Measurements from ENCODE around the gene TP53I13.
"Not testable (repeated sequence)": the region's sequence is repeated elsewhere in the genome, so short reads cannot be mapped to it uniquely, and the experiment has no call there.

TP53I13 gene
- total RNA-seq = 76.5 reads per million, percentile 77 among the genes with 10 or more reads in this experiment

DNA sequence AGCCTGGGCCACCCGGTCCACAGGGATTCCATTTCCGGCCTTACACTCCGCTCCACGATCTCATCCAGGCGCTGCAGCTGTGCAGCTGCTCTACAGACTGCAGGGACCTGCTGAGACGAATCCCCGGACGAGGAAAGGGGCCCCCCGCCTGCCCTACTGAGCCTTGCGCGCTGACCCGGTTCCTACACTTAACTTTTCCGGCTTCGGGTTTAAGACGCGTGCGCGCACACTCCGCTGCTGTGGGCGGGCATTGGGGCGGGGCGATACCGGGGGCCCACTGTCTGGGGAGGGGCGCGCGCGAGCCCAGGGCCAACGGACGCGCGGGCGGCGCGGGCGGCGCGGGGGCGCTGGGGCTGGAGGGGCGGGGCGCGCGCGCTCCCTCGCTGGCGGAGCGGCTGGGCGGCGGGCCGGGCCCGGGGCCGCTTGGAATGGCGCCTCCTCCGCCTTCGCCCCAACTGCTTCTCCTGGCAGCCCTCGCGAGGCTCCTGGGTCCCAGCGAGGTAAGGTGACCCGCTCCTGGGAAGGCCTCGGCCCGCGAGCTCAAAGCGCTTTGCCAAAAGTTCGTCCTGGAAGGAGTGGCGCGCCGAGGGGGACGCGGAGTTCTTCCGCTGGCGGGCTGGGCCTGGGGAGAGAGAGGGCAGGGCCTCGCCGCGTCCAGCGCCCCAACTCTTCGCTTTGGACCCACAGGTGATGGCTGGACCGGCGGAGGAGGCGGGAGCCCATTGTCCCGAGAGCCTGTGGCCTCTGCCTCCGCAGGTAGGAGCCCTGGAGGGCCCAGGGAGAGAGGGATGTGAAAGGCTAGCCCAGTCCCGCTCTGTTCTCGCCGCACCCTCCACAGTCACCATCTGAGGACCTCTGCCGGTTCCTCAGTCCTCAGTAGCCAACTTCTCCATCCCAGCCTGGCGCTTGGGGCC is at the start of gene TP53I13:
TSS of gene TP53I13 (plus strand) at position 371 of the 914 bp plus-strand sequence. CDS start at position 429, 58 bp downstream.
- DNase-seq = peak; percentile 80

DNA sequence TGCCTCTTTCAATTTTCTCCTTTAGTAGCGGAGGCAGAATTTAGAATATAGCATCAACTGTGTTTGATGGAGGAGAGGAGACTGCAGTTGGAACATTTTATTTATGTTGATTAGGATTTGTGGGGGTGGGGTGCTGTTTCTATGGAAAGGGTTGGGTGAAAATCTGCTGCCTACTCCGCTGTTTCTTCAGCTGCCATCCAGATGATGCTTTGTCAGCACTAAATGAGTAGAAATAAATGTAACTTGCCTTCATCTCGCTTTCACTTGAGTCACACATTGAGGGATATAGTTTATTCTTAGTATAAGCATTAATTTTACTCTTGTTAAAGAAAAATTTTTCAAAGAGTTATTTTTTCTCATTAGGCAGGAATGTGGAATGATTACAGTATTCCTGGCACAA is 43.8 kb upstream of the TP53I13 start:
- no peak for DNase-seq

- DNase-seq = no peak
Observed at GRCh38 chr17:29526322-29526721, 42.2 kb upstream of the TP53I13 start.

- DNase-seq = no peak
Observed at GRCh38 chr17:29533976-29534375, 34.5 kb upstream of the TP53I13 start.

DNA sequence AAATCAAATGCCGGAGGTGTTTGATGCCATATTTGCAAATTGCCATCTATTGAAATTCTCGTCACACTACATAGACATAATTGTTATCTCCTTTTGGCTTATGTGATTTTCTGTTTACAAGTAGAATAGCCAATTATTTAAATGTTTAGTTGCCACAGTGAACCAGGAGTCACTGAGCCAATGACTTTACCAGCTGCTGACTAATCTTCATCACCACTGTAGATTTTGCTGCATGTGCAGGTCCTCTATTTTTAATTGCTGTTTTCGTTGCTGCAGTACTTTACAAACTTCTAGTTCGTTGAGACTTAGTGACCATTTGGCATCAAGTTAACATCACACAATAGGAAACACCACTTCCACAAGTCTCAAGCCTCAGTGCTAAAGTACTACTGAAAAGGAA is 24.4 kb upstream of the TP53I13 start:
- DNase-seq = no peak

GRCh38 chr17:29546085-29546484 is 22.4 kb upstream of the TP53I13 start:
- DNase-seq = no peak

GRCh38 chr17:29546830-29547229 is 21.7 kb upstream of the TP53I13 start:
- DNase-seq = no peak

DNA sequence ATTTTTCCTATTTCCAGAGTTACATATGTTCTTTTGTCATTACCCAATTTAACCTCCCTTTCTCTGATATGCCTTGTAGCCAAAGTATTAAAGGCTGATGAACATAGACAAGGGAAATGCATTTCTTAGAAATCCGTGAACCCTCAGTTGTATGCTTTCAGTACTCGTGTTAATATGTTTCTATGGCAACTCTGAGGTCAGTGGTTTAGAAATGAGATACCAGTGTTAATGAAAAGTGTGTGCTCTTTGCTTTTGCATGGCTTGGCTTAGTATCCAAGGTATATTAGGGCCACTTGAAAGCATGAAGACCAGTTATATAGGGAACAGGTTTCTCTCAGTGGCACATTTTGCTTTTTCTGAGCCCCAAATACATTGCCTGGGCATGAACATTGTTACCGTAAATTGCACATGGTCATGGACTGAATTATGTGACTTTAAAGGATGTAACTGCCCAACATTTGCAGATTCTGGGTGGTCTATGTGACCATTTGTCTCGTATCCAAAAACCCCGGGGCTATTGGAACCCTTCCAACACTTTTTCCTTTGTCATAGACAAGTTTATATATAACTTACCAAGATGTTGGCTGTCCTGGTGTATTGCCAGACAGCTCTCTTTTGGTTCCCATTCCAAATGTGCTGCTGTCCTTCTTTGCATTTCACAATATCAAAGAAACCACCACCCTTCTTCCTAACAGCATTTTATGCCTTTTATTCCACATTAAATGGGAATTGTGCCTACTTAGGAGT is 19.2 kb upstream of the TP53I13 start:
- no peak for DNase-seq

DNA sequence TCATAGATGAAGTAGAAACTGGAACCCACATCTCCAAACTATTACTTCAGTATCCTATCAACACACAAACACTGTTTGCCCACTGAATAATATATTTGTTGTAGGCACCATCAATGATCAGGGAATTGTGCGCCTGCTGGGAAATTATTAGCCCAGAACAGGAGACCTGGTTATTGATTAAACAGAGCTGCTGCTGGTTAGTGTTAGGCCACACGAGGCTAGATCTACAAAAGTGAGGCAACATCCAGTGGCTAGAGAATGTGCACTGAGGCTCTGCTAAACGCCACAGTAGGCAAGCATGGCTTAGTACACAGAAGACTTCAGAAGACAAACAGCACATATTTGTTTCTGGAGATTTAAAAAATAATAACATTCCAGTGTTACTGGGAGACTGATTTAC is 12.7 kb upstream of the TP53I13 start:
- DNase-seq = no peak

DNA sequence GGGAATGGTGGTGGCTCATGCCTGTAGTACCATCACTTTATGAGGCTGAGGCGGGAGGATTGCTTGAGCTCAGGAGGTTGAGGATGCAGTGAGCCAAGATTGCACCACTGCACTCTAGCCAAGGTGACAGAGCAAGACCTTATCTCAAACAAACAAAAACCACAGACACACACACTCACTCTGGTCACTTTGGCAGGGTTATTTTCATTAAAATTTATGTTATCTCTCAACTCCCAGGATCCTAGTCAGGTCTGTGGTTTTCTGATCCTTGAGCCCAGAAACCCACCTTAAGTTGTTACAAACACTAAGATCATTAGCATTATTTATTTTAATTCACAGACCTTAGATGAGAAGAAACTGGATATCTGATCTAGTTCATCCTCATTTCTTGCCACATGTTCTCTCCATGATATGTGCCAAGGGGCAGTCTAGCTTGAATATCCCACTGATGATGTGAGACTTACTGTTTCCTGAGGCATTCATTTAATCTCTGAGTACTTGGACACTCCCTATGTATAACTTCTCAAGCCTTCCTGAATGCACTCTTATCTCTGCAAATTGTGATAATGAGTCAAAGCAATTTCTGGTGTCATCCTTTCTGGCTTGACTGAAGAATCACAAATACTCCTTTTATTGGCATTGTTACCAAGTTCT is 11.3 kb upstream of the TP53I13 start:
- DNase-seq = no peak

DNA sequence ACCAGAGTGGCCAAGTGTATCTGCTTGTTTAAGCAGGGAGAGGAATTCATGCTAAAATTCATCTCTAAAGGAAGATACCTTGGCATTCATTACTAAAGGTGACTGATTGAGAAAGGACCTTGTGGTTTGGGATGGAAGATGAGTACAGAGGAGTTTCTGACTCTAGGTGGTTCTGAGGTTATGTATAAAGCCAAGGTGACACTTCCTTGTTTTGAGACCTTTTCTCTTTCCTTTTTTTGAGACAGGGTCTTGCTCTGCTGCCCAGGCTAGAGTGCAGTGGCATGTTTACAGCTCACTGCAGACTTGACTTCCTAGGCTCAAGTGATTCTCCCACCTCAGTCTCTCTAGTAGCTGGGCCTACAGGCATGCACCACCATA is 10.8 kb upstream of the TP53I13 start:
- DNase-seq = no peak

GRCh38 chr17:29558139-29558538 is 10.4 kb upstream of the TP53I13 start:
- DNase-seq = not testable (repeated sequence)

DNA sequence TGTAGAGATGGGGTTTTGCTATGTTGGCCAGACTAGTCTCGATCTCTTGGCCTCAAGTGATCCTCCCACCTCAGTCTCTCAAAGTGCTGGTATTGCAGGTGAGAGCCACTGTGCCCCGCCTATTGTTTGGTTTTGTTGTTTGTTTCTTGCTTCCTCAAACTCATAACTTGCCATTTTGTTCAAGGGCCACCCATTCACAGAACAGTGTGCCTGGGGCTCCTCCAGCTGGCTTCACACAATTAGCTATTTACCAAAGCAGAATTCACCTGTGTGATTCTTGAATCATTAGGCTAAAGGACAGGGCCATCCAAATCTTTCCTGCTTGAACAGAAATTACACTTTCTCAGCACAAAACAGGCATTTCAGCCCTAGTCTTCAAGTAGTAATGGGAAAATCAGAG is 8.9 kb upstream of the TP53I13 start:
- no peak for DNase-seq

DNA sequence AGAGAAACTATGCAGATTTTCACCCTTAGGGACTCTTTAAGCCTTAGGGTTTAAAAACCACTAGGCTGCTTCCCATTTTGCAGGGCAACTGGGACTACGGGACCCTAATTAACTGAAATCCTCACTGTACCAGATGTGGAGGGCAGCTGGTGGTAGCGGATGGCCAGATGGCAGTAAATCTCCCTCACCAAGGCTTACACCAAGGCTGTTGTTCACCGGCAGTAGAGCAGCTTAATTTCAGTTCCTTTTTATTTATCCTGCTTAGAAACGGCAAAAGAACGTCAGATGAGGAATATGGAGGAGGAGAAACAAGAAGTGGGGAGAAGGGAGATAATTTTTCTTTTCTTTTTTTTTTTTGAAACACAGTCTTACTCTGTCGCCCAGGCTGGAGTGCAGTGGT is 8.2 kb upstream of the TP53I13 start:
- DNase-seq = no peak

- no peak for DNase-seq
Observed at GRCh38 chr17:29561554-29562517, 6.7 kb upstream of the TP53I13 start.

- no peak for DNase-seq
Observed at GRCh38 chr17:29562615-29563014, 5.9 kb upstream of the TP53I13 start.

- DNase-seq = no peak
Observed at GRCh38 chr17:29563816-29564215, 4.7 kb upstream of the TP53I13 start.

DNA sequence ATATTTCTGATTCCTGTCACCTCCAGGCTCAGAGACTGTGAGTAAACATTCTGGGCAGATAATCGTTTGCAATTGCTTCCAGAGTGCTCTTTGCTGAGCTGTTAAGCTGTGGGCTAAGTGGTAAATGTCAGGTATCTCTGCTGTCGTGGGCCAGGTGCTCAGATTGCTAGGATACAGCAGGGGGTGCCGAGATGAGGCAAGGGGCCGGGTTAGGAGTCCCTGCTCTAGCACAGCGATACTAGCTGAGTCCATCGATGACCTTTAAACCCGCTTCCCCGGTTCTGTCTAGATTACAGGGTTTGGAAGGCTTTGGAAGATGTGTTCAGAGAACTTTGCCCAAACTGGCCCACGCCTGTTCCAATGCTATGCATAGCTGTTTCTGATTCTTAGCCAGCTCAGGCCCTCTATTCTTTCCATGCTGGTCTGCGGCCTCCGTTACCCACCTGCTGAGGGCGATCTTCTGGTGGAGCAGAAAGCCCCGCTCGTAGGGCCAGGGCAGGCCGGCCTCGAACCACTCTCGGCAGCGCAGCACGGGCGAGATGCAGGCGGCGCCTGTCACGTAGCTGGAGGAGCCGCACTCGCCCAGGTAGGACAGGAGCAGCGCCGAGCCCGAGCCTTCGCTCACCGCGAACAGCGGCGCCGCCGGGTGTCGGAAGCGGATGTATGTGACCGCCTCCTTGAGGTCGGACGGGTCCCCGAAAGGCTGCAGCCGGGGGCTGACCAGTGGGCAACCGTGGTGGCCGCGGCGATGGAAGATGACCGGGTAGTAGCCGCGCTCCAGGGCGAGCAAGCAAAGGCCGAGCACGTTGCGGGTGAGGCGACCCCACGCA is 2.6 kb upstream of the TP53I13 start:
- DNase-seq = peak; percentile 30

- DNase-seq = peak; percentile 36
Observed at GRCh38 chr17:29566473-29567303, 1.8 kb upstream of the TP53I13 start, which contains the start of gene ABHD15. ABHD15 (minus strand) TSS chr17:29567037; CDS start chr17:29566966, 71 bp downstream.

- no peak for DNase-seq
Observed at GRCh38 chr17:29567304-29567553, 1.3 kb upstream of the TP53I13 start.

Data from effector CD4-positive, alpha-beta T cell (primary cell).